Activated CD4-positive, alpha-beta T cell treated with anti-CD3 and anti-CD28 coated beads, Interleukin-2, amount 50 U/mL, for 4 hours (primary cell): ENCODE measurements around the gene ATP10A.
"Not testable (repeated sequence)": the region's sequence is repeated elsewhere in the genome, so short reads cannot be mapped to it uniquely, and the experiment has no call there.

ENCODE experiments used
- DNase-seq, 2 experiments: peaks; one replicate each; pipeline ENCODE4 v3.0.0-alpha.2; 2020

Gene ATP10A

DNA sequence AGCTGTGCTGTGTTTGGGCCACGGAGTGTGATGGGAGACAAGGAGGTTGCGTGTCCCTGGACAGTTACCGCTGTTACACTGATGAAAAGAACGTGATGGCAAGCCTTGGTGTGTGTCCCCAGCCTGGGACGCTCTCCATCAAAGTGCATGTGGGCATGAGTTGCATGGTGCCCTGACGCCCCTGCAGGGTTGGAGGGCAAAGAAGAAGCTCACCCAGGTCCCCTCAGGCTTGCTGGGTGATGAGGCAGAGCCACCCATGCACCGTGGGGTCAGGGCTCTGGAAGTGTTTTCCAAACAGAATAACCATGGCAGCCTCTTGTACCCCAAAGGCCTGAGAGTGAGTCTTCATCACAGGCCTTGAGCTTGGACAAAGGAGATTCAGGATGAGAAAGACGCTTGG is 189.2 kb downstream of the ATP10A start:
- no peak for DNase-seq

DNA sequence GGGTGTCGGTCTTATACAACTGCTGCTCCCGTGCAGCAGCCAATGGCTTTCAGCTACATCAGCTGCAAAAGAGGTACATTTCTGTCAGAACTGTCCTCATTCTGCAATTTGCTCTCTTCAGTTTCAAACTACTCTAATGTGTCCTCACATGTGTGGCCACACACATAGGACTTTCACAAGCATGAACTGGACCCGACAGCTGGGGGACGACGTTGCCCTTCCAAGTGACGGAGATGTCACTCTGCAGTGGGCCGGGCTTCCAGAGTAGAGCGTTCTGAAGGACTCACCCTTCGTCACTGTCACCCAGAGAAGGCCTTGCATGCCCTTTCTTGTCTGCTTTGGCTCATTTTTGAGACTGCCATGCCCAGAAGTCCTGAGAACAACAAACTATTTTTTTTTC is 189.8 kb downstream of the ATP10A start:
- DNase-seq, result no peak

DNA sequence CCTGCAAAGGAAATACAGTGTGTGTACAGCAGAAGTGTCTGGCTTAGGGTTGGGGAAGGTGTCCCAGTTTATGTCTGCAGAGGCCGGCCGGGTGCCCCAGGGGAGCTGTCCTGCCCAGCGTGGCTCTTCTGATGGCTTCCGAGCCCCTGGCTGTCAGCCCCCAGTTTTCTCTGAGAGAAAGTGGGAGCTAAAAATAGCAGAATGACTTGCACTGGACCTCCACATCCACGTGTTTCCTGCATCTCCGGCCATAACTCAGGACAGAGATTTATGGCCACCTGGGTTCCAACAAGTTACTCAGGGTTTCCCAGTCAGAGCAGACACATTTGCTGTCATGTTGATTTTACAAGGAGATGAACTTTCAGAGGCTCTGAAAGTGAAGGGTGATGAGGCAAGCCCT is 192.0 kb downstream of the ATP10A start:
- no peak for DNase-seq

DNA sequence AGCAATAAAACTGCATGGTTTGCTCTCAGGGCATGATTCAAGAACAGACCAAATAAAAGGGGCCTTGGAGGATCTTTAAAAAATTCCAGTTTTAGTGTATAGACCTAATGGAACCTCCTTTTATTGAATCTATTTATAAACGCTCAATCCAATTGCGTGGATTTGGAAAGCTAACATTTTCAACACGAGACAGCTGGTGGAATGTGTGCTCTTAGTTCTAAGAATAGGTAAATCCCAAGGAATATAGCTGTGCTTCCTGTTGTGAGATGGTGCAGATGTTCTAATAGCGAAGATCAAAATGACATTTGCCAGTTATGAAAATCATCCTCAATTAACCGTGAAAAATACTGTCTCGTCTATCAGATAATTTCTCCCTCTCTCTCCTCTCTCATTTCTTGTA is 192.5 kb downstream of the ATP10A start:
- DNase-seq, result no peak

DNA sequence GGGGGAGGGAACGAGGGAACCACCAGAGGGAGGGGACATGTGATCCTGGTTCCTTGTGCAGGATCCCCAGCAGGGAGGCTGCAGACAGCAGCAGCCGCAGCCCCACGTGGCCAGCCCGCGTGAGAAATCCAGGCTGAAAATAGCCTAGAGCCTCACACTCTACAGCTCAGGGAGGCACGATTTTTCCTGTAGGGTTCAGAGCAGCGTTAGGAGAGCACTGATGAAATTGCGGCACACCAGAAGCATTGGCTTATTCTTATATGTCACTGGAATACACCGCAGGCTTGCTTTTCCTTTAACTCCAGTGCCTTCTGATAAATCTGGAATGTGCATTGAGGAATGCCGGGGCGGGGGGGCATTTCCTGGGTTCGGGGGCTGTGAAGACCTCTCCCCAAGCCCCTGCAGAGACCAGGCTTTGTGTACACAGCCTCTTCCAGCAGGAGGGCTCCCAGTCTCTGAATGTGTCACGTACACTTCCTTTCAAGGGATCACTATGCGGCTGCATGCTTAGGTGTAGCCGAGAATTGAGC is 193.0 kb downstream of the ATP10A start:
- no peak for DNase-seq

DNA sequence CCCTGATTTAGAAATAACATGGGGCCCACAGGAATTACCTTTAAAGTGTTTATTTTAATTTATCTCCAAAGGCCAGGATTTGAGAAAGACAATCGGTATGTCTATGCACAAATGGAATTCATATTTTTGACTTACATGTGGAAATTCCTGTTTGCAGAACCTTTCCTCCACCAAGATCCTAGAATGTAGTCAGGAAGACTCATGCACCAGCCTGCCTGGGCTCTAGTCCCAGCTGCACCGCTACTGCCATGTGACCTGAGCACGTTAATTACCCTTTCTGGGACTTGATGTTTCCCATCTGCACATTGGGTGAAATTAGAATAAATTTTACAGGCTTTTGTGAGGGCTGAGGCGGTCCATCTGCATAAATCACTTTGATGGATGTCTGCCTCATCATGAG is 194.2 kb downstream of the ATP10A start:
- no peak for DNase-seq

DNA sequence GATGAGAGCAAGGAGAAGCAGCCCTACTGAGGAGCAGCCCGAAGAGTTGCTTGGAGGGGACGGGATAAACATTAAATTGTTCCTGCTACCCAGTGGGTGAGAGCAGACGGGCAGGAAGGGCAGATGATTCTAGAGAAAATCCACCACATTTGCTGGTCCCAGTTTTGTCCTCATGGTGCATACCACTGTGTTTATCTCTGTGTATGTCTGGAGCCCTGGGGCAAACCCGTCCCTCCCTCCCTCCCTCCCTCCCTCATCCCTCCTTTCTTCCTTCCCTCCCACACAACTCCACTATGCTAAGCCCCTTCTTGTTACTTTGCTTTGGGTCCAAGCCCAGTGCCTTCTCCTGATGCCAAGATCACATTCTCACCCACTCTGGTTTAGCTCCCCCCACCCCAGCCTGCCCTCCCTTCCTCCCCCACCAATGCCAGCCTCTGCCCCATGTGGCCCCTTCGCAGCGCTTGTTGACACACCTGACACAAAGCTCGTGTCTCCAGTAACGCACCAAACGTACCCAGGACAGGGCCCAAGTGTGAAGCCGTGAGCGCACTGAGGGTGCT is 194.8 kb downstream of the ATP10A start:
- DNase-seq, result no peak

DNA sequence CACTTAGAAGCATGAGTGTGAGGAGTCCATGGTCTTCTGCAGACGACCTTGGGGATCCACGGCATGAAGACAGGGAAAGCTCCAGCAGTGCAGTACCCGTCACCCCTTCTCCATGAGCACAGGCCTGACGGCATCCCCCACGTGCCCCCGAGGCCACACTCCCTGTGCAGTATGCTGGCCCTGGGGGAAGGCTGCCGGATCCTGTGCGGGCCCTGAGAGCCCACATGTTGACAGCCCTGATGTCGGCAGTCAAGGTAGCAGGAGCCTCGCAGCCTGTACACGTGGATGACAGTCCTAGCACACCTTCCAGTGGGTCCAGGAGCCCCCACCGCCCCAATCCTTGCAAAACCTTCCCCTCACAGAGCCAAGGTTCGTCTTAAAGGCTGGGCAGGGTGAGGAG is 195.3 kb downstream of the ATP10A start:
- no peak for DNase-seq

DNA sequence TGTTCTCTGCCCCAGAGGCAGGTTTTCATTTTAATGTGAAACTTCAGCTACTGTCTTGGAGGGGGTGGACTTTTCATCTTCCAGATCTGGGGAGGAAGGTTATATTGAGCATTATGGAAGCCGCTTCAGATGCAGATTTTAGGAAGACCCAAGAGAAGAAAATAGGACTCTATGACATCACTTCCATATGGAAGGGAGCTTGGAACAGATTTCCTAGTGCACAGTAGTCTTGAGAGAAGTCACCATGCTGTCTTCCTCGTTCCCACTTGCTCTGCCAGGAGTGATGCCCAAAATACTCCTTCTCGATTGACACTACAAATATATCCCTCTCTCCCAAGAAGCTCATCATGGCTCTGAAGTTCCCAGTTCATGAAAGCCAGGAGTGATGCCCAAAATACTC is 197.2 kb downstream of the ATP10A start:
- DNase-seq, result no peak

DNA sequence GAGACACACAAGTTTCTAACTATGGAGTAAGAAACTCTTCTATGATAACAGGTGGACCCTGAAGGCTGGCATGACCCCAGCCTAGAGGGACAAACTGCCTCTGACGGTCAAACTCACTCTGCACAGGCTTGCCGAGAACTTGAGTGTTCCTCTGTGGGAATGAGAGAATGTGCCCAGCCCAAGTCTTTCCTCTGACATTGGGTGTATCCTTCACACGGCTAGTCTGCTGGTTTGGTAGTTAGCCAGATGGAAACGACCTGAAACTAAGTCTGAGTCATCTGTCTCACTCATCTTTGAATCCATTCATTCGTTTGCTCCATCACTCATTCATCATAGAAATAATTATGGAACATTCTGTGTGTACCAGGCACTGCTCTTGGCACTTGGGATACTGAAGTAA is 198.4 kb downstream of the ATP10A start:
- DNase-seq, result no peak

DNA sequence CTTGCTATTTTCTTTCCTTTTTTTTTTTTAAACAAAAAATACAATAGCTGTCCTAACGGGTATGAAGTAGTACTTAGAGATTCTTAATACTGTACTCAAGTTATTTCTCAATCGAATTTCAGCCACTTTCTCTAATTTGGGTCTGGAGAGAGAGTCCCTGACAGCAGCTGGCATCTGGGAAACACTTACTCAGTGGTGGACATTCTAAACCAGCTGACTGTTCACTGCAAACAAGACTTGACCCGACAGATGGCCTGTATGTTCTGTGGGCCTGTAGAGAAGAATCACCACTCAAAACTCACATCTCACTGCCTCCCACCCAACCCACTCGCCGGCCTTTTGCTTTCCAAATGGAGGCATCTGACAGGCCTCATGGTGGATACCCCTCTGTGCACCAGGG is 199.6 kb downstream of the ATP10A start:
- no peak for DNase-seq

DNA sequence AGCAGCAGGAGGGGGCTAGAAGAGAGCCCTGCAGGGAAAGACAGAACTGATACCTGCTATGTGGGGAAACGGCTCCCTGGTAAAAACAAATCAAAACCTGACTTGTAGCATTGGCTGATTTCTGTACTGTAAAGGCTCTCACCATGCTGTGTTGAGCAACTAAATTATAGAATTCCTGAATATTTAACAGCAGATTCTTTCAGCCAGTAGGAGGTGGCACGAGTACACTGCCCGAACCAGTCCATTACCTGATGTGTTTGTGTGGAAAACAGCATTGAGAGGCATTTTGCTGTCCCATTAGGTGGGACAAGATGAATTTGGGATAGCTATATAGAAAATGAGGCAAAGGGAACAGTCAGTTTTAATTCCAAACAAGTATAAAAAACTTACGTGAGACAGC is 201.2 kb downstream of the ATP10A start:
- DNase-seq, result no peak

DNA sequence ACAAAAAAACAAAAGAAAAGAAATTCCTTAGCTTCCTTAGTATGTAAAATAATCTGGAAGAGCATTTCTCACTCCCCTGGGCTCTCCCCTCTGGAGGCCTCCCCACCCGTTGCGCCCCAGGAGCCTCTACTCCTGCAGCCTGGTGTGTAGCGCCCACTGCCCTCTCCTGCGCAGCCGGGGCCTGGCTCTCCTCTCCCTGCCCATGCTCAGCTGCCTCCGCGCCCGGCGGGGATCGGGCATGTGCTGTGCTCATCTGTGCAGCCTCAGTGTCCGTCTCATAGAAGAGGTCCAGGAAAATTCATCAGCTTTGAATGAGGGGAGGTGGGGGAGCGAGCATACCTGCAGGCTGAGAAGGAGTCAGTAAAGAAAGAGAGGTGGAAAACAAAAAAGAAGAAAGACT is 203.9 kb downstream of the ATP10A start:
- no peak for DNase-seq

DNA sequence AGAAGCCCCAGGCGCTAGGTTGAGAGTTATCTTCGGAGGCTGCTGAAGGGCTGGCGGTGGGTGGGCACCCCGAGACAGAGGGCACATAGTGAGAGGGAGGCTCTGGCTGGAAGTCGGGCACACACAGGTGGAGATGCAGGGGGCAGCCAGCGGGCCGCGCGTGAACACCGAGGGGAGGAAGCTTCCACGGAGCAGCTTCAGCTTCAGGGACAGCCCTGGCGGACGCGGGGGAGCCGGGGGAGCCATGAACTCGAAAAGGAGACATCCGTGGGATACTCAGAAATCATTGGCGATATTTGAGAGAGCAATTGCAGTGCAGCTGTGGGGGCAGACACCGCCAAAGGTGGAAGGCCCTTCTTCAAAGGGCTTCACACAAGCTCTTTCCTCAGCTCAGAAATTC is 204.6 kb downstream of the ATP10A start:
- DNase-seq, result no peak

DNA sequence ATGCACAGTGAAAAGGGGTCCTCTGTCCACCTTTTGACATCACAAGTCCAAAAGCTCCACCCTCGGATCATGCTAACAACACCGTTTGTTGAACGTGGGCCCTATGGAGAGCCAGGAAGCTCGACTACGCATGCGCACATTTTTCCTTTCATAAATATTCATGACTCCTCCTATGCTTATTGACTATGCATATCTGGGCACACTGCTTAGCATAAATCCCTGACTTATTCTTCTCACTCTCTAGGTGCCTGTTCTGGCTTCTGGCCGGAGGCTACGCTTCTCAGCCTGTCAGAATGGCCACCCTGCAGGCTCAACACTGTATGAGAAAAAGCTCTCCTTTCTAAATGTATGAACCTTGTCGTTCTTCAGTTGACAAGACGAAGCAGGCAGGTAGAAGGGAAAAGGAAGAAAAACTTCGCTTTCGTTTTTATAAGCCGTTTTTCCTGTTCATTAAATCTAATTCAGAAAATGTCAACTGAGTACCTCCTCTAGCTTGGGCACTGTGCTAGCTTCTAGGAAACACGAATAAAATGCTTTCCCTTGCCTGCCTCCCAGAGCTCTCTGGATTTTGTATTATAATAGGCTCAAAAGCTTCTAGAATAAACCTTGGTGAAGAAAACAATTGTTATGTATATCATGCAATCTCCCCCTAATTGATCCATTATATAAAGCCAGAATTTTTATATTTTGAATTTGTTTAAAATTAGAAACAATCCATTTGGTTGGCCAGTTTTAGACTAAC is 207.7 kb downstream of the ATP10A start:
- DNase-seq, result no peak

DNA sequence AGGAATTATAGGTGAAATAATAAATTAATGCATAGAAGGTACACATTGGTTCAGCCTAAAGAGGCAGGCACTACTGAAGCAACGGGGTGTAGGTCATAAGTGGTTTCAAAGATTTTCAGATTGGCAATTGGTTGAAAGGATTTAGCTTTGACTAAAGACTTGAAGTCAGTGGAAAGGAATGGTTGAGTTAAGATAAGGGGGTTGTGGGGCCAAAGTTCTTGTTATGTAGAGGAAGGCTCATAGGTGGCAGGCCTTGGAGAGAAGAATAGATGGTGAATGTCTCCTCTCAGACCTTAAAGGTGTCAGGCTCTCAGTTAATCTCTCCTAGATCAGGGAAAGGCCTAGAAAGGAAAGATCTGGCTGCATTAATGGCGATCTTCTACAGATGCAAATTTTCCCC is 209.8 kb downstream of the ATP10A start:
- DNase-seq, result no peak

DNA sequence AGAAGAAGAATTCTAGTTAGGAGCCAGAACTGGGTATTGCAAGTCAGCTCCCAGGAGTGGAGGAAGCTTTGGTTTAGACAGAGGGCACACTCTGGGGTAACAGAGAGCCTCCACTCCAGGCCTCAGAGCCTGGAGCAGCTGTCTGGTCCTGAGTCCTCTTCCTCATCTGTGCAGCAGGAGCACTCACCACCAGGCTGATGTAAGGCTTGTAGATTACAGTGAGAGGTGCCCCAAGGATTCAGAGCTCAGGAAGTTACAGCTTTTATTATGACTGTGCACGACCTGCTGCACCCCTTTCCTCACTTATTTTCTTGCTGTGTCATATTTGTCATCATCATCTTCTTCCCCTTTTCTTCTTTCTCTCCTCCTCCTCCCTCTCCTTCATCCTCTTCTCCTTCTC is 210.4 kb downstream of the ATP10A start:
- DNase-seq, result no peak

DNA sequence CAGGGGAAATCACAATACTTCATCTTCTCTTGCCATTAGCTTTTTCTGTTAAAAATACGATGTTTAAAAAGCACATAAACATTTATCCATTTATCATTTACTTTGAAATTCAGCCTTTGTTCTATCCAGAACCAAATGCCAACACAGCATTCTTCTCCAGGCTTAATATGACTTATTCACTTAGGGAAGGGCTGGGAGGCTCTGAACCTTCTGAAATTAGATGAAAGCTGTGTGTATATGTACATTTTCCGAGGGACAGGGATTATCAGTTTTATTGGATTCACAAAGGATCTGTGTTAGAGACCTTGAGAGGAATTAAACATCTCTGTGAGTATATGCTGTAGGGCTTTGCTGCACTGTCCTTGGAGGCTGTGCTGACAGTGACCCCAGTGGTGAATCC is 213.7 kb downstream of the ATP10A start:
- no peak for DNase-seq

DNA sequence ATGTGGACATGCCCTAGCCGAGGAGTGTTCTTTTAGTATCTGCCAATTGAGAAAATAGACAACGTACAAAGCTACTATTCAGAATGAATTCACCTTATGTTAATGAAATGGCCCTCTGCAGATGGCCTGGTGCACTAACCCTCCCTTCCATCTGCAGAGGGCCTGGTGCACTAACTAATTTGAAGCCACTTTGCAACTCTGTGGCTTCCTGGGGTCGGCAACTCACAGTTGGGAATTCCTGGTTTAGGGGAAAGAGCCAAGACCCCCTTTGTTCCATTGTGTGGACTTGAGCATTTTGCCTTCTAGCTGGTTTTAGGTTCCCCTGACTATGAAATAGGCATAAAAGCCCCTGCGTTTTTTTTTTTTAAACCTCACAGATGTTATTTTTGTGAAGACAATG is 220.0 kb downstream of the ATP10A start:
- no peak for DNase-seq

DNA sequence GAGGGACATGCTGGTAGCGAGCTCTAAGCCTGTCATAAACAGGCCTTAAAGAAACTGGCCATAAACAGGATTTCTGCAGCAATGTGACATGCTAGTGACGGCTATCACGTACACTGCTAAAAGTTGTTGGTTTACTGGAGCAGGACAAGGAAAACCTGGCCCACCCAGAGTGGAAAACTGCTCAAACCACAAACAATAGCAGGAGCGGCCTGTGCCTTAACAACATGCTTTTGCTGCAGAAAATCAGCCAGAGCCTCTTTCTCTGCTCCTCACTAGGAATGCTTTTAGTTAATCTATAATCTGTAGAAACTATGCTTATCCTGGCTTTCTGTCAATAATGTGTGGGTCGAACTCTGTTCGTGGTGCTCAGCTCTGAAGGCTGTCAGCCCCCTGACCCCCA is 221.4 kb downstream of the ATP10A start:
- no peak for DNase-seq

DNA sequence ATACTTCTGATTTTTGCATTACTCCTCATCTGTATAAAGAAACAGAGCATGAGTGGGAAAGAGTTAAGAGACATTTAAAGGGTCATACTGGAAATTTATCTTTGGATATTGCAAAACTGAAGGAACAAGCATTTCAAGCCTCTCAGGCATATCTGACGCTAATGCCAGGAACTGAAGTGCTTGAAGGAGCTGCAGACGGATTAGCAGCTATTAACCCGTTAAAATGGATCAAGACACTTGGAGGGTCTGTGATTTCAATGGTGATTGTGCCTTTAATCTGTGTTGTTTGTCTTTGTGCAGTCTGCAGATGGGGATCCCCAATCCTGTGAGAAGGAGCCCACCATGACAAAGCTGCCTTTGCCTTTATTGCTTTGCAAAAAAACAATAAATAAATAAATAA is 221.8 kb downstream of the ATP10A start:
- no peak for DNase-seq

DNA sequence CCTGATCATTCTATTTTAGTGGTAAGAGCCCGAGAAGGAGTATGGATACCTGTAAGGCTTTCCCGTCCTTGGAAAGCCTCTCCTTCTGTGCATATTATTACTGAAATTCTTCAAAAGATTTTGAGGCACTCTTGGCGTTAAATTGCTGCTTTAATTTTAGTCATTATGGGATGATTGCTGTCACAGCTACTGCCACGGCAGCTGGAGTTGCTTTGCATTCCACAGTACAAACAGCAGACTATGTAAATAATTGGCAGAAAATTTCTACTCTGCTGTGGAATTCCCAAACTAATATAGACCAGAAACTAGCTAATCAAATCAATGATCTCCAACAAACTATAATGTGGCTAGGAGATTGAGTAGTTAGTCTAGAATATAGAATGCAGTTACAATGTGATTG is 222.2 kb downstream of the ATP10A start:
- DNase-seq, result not testable (repeated sequence)

DNA sequence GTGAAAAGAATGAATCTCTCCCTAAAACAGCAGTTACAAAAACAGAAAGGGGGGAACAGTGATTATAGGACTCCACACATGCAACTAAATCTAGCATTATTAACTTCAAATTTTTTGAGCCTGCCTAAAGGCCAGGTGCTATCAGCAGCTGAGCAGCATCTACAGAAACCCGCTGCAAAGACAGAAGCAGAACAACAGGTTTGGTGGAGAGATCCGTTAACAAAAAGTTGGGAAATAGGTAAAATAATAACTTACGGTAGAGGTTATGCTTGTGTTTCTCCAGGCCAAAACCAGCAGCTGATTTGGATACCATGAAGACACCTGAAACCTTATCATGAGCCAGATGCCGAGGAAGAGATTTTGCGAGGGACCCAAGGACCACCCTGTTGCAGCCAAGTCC is 222.7 kb downstream of the ATP10A start:
- no peak for DNase-seq

DNA sequence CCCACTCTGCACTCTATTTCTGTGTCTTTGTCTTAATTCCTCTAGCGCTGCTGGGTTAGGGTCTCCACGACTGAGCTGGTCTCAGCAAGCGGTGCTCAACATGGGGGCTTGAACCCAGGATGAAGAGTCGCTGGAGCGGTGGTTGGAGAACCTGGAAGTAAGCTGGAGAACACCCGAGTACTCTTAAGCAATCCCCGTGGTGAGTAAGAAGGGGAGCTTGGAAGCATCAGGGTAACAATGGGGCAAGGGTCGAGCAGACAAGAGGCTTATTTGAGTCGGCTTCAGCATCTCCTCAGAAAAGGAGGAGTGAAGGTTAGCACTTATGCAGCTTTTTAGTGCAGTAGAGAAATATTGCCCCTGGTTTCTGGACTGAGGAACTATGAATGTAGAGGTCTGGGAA is 226.6 kb downstream of the ATP10A start:
- DNase-seq, result not testable (repeated sequence)

DNA sequence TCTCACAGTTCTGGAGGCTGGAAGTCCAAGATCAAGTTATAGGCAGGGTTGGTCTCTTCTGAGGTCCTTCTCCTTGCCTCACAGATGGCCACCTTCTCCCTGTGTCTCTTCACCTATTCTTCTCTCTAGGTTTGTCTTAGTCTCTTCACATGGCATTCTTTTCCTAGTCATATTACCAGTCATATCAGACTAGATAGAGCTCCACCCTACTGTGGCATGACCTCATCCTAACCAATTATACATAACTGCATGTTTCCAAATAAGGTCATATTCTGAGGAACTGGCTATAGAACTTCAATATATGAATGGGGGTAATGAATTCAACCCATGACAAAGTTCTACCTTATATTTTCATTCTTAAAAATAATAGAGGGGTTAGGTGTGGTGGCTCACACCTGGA is 227.9 kb downstream of the ATP10A start:
- DNase-seq, result no peak
